ENCODE data around the gene SYCN.
"Not testable (repeated sequence)": the region's sequence is repeated elsewhere in the genome, so short reads cannot be mapped to it uniquely, and the experiment has no call there.

Gene SYCN, protein sequence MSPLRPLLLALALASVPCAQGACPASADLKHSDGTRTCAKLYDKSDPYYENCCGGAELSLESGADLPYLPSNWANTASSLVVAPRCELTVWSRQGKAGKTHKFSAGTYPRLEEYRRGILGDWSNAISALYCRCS

DNA sequence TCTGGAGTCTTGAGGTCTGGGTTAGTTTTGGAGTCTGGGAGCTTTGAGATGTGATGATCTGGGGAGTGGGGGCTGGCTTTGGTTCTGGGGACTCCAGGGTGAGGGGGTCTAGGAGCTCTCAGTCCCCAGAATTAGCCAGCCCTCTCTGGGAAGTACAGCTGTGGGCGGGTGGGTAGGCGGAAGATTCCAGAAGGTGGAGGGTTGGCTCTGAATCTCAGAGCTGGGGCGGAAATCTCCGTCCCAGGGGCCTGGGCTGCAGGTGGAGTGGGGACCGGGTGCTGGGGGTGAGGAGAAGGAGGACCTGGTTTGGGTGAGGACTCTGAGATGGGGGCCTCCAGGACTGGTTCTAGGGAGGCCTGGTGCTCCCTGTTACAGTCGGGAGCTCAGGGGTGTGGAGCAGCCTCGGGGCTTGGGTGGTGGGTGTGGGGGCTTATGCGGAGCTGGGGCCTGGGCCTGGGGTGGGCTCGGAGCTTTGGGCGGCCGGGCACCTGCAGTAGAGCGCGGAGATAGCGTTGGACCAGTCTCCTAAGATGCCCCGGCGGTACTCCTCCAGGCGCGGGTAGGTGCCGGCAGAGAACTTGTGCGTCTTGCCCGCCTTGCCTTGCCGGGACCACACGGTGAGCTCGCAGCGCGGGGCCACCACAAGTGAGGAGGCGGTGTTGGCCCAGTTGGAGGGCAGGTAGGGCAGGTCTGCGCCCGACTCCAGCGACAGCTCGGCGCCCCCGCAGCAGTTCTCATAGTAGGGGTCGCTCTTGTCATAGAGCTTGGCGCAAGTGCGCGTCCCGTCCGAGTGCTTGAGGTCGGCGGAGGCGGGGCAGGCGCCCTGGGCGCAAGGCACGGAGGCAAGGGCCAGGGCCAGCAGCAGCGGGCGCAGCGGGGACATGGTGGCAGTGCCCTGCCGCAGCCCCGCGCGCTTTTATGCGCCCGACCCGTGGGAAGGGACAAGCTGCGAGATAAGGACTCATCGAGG is at the start of gene SYCN:
Gene SYCN, minus strand, starts transcription at position 892 of the 970 bp plus-strand sequence. Its CDS starts 9 bp downstream, at position 883.
- DNase-seq = no peak

DNA sequence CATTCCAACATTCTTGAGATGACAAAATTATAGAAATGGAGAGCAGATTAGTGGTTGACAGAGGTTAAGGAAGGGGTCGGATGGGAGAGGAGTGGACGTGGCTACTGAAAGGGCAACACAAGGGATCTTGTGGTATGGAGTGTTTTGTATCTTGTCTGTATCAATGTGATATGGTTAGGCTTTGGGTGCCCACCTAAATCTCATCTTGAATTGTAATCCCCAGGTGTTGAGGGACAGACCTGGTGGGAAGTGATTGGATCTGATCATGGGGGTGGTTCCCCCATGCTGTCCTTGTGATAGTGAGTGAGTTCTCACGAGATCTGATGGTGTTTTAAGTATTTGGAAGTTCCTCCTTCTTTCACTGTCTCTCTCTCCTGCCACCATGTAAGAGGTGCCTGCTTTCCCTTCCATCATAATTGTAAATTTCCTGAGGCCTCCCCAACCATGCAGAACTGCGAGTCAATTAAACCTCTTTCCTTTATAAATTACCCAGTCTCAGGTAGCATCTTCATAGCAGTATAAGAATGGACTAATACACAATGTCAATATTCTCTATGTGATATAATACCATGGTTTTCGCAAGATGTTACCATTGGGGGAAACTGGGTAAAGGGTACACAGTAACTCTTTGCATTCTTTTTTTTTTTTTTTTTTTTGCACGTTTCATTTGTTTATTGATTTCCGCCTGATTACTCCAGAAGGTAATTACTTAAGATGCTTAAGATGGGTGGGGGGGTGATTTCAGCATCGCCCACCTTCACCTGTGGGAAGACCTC is 49.5 kb upstream of the SYCN start:
- no peak for DNase-seq

DNA sequence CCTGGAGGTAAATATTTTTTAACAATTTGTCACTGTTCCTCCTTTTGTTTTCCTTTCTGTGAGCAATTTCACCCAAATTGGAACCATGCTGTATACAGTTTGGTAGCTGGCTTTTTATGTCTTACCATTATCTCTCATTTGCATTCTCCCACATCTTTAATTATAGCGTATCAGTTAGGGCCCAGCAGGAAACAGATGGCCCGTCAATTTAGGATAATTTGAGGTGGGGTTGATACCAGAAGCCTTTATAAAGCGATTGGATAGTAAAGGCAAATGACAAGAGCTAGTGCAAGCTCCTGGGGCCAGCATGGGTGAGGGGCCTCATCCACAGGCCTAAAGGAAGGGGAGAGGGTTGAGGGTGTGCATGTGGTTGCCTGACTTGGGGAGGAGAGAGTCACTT is 48.4 kb upstream of the SYCN start:
- DNase-seq = no peak

DNA sequence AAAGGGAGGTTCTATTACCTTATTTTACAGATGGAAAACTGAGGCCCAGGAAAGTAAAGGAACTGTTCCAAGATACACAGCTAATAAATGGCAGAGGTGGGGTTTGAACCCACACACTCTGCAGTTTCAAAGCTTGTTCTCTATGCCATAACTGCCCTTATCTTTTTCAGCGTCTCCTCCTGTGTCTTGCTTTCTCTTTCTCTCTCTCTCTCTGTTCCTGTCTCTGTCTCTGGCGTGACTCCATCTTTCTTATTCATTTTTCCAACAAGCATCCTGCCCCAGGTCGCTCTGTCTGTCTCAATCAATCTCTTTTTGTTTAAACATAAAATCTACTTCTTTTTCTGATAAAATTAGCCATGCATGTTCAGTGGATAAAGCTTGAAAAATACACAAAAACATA is 47.8 kb upstream of the SYCN start:
- DNase-seq = no peak

DNA sequence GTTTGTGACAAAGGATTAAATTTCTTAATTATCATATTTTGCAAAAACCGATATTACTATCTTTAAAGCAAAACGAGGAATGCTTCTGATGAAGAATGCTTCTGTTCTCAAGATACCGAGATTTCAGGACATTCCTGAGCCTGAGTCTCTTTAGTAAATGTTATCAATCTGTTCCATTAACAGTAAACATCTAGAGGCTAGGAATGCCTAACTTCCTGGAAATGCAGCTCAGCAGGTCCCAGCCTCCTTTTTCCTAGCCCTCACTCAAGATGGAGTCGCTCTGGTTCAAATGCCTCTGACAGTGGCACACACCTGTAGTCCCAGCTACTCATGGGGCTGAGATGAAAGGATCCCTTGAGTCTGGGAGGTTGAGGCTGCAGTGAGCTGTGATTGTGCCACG is 47.0 kb upstream of the SYCN start:
- no peak for DNase-seq

DNA sequence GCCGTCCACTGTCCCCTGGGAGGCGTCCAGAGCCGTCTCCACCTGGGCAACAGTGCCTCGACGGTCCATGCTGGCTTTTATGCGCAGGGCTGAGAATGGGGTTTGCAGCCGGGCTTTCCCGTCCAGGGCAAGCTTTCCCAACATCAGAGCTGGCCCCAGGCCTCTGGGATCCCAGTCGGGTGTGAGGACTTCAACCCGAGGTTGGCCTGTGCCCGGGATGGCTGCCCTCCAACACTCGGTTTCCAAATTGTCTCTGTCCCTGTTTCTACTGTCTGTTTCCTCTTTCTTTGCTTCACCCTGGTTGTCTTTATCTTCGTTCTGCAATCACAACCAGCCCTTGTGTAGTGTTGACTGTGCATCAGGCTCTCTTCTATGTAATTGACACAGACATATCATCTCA is 44.7 kb upstream of the SYCN start, which contains the start of gene IFNL4:
Gene IFNL4, minus strand, starts transcription at position 51 of the 400 bp plus-strand sequence.
- DNase-seq = no peak

DNA sequence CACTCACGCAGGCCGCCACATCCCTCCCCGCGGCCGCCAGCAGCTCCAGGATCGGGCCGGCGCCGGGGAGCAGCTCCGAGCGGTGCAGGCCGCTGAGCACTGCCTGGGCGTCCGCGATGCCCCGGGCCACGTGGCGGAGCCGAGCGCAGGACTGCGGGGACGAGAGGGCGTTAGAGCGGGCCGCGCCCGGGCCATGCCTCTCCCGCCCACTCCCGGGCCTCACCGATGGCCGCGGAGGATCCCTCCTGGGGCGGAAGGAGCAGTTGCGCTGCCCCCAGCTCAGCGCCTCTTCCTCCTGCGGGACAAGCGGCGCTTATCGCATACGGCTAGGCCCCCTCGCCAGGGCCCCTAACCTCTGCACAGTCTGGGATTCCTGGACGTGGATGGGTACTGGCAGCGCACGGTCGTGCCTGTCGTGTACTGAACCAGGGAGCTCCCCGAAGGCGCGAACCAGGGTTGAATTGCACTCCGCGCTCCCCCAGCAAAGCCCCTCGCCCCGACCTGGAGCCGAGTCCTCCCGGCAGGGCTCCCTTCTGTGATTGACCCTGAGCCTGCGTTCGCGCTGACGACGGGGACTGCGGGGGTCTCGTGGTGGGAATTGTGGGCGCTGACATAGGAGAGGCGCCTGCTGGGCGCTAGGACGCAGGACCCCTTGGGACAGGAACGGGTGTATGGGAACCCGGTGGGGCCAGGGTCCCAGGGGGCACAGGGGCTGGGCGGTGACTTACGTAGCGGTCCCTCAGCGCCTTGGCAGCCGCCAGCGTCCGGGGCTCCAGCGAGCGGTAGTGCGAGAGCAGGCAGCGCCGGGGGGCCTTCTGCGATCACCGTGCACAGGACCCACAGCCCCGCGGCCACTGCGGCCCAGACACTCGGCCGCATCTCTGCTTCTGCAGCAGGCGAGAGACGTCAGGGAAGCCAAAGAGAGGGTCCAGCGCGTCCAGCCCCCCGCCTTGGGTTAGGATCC is 43.9 kb upstream of the SYCN start:
- DNase-seq = no peak

DNA sequence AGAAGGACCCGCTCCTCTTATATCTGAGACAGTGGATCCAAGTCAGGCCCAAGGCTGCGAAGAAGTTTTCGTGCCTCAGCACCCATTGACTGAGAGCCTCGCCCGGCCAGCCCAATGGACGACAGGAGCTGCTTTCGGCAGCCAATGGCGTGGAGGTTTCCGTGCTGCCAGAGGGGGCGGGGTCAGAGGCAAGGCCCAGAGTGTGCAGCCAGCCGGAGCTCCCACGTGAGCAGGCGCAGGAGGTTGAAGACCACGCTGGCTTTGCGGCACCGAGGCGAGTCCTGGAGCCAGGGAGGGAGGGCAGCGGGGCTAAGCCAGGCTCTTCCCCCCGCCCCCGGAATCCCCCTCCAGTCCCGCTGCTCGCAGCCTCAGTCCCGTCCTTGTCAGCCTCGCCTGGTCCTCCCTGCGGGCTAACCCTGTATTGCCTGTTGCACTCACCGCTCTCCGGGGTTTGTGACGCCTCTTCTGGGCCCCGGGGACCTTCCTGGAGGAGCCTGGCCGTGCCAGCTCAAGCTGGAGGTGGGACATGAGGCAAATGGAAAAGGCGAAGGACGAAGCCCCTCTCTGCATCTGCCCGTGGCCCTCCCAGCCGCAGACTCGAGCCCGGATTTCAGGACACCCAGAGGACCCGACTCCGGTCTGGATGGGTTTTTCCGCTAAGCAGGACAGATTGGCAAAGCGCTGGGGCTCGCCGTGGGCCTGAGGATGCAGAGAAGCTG is 43.0 kb upstream of the SYCN start:
- DNase-seq = peak; percentile 33

DNA sequence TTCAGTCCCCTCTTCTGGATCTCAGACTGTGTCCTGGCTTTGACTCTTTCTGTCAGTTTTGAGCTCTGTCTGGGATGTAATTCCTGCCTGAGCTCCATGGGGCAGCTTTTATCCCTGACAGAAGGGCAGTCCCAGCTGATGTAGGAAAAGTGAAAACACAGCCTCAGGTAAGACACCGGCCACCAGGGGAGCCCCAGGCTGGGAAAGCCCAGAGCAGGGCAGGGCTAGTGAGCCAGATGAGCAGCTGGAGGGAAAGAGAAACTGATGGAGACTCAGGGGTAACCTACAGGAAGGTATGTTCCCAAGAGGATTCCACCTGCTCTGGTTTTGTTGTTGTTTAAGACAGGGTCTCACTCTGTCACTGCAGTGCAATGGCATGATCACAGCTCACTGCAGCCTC is 41.1 kb upstream of the SYCN start:
- not testable (repeated sequence) for DNase-seq

DNA sequence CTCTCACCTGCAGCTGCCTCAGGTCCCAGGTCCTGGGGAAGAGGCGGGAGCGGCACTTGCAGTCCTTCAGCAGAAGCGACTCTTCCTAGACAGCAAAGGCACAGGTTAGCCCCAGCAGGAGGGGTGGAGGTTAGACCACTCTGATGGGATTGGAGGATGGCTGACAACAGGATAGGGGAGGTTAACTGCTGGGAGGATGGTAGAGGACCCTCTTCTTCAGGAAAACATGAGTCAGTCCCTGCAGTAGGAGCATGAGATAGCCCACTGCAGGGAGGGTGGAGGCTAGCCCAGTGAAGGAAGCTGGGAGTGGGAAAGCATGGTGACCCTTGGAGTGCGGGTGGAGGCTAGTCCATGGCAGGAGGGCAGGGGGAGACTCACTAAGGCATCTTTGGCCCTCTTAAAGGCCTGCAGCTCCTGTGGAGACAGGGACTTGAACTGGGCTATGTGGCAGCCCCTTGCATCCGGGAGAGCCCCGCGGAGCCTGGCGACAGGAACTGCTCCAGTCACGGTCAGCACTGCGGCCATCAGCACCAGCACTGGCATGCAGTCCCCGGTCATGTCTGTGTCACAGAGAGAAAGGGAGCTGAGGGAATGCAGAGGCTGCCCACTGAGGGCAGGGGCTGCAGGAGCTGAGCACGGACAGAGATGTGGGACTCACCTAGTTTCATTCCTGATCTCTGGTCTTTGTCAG is 40.5 kb upstream of the SYCN start, which contains the start of gene IFNL3:
Gene IFNL3, minus strand, starts transcription at position 597 of the 691 bp plus-strand sequence. Its CDS starts 39 bp downstream, at position 558.
- not testable (repeated sequence) for DNase-seq

DNA sequence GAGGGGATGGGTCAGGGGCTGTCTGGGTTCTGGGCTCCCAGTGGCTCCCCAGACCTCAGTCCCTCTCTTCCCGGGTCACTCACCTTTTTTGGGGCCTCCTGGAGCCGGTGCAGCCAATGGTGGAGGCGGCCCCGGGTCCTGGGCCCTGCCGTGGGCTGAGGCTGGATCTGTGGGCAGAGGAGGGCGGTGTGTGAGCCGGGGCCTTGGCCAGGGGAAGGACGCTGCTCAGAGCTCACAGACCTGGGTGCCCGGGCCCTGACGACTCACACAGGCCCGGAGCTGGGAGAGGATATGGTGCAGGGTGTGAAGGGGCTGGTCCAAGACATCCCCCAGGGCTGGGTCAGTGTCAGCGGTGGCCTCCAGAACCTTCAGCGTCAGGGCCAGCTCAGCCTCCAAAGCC is 39.7 kb upstream of the SYCN start:
- DNase-seq = not testable (repeated sequence)

DNA sequence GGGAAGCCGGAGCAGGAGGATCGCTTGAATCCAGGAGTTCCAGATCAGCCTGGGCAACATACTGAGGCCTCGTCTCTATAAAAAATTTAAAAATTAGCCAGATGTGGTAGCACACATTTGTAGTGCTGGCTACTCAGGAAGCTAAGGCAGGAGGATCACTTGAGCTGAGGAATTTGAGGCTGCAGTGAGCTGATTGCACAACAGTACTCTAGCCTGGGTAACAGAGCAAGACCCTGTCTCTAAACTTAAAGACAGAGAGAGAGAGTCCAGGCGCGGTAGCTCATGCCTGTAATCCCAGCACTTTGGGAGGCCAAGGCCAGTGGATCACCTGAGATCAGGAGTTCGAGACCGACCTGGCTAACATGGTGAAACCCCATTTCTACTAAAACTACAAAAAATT is 36.4 kb upstream of the SYCN start:
- no peak for DNase-seq

DNA sequence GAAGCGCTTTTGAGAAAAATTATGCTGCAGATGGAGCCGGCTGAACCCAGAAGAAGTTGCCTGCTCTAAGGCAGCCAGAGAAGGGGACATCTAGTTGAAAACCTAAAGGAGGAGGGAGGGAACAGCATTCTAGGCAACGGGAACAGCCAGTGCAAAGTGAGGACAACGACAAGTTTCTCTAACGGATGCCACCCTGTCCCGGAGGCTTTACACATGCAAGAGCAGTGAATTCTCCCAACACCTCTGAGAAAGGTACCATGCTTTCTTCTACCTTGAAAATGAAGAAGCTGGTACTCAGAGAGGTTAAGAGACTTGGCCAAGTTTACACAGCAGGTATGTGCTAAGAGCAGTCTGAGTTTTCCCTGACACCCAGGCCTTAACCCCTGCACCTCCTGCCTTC is 34.9 kb upstream of the SYCN start:
- no peak for DNase-seq

DNA sequence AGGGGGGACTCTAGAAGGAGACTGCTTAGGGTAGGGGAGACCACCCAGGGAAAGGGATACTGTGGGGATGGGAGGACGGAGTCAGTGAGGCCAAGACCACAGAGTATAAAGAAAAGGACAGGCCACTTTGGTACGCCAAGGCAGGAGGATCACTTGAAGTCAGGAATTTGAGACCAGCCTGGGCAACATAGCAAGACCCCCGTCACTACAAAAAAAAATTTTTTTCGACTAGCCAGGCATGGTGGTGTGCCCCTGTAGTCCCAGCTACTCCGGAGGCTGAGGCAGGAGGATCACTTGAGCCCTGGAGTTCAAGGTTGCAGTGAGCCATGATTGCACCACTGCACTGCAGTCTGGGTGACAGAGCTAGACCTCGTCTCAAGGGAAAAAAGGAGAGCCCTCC is 34.1 kb upstream of the SYCN start:
- no peak for DNase-seq

DNA sequence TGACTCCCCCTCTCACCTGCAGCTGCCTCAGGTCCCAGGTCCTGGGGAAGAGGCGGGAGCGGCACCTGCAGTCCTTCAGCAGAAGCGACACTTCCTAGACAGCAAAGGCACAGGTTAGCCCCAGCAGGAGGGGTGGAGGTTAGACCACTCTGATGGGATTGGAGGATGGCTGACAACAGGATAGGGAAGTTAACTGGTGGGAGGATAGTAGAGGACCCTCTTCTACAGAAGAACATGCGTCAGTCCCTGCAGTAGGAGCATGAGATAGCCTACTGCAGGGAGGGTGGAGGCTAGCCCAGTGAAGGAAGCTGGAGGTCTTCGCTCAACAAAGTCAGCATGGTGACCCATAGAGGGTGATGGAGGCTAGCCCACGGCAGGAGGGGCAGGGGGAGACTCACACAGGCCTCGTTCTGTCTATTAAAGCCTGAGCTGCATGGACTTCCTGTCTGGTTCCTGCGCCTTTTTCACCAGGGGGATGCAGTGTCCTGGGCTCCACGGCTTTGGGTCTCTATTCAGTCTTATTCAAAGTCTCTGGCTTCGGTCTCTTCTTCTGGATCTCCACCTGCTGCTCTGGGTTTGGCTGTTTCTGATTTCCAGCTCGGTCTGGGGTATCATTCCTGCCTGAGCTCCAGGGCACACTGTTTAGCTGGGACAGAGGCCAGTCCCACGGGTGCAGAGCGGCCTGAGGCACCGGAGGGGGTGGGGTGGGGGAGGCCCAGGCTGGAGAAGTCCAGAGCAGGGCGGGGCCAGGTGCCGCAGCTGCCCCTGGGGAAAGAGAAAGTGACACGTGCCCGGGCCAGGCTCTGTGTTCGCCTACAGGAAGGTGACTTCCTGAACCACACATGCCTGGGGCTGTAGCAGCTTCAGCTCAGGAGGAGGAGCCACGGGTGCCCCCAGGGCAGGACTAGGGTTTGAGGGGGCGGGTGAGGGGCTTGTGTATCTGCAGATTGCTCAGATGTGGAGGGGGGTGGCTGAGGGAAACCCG is 33.4 kb upstream of the SYCN start:
- DNase-seq = peak; percentile 18

DNA sequence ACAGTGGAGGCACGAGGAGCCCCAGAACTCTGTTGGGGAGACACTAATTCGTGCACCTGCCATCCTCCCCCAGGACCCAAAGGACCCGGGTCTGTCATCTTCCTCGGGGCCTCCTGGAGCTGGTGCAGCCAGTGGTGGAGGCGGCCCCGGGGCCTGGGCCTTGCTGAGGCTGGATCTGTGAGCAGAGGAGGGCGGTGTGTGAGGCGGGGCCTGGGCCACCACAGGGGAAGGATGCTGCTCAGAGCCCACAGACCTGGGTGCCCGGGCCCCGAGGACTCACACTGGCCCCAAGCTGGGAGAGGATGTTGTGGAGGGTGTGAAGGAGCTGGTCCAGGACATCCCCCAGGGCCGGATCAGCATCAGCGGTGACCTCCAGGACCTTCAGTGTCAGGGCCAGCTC is 32.5 kb upstream of the SYCN start:
- no peak for DNase-seq

DNA sequence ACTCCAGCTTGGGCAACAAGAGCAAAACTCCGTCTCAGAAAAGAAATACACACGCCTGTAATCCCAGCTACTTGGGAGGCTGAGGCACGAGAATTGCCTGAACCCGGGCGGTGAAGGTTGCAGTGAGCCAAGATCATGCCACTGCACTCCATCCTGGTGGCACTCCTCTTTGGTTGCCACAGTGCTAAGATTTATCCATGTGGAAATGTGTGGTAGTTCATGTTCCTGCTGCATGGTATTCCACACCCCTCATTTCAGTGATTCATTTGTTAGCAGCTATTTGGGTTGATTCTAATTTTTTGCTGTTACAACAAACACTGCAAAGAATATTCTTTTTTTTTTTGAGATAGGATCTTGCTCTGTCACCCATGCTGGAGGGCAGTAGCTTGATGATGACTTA is 28.6 kb upstream of the SYCN start:
- DNase-seq = no peak

DNA sequence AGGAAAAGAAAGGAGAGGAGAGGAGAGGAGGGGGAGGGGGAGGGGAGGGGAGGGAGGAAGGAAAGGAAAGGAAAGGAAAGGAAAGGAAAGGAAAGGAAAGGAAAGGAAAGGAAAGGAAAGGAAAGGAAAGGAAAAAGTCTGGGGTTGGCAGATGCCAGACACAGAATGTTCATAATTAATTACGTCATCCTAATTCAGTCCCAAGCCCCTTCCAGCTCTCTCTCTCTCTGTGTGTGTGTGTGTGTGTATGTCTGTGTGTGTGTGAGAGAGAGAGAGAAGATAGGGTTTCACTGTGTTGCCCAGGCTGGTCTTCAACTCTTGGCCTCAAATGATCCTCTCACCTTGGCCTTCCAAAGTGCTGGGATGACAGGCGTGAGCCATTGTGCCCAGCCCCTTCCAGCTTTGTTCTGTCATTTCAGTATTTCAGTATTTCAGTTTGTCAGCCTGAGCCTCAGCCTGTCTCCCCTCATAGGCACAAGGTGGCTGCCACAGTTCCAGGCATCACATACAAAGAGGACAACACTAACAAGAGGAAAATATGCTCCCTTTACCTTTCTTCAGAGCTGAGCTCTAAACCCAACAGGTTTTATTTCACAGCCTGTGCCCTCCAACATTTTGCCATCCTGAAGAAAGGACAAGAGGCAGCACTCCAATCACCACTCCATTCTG is 26.2 kb upstream of the SYCN start:
- DNase-seq = no peak

DNA sequence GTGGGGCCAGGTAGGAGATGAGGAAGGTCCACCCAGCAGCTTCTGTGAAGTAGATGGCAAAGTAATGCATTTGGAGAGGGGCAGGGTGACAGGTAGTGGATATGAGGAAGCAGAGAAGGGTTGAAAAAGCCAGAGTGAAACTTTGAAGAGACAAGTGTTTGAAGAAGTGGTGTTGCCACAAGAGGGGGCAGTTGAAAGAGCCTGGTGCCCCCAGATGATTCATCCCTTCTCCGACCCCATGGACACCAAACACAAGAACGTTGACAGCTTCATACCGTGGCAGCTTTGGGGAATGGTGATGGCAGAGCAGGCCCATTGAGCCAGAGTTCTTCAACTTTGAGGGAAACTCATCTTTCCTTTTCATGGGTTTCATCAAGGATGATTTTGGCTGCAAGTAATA is 20.8 kb upstream of the SYCN start:
- DNase-seq = no peak

Measured in CD4-positive, alpha-beta T cell treated with Interleukin-4 for 4 hours (primary cell).